ENCODE data around the gene ZNF446. TPM values are rescaled to one million over a fixed set of nuclear protein-coding genes. Genes with fewer than 3 reads are reported as not detected.

ZNF446 gene
- total and polyA plus RNA-seq, 10 of the 15 experiments (the other 5 are each of a cell fraction or from before 2014, with no cell fraction given): 0.14 to 6.9 (median 4.1) TPM

GRCh38 chr19:58519355-58520256 is 43.5 kb downstream of the ZNF446 start, which contains the start of gene ZBTB45:
Gene ZBTB45, minus strand, starts transcription at chr19:58519810. Its CDS starts 2,137 bp downstream, at chr19:58517673.
- Histone ChIP-seq H4K20me1 (ENCODE audit: control insufficient read depth, insufficient read depth) (no peaks in the 10 kb centered on the region), H2AFZ (ENCODE audit: control insufficient read depth, low read depth, low read length) (peak within 1 kb of the TSS; percentile 95), H3K79me2 (ENCODE audit: control insufficient read depth, insufficient read depth, low read length) (peaks cover 35% of the 10 kb centered on the region), H3K4me3 (peak within 1 kb of the TSS; percentile 89), H3K27ac (ENCODE audit: control insufficient read depth, insufficient read depth) (peak within 1 kb of the TSS; percentile 88), H3K9ac (ENCODE audit: control insufficient read depth, insufficient read depth, low read length) (peak within 1 kb of the TSS; percentile 90), H3K27me3 (replicated peaks in 1 of 2; ENCODE audit: control insufficient read depth in 2 of 2, insufficient read depth in 2 of 2, low read length in 1 of 2) (no peaks in the 10 kb centered on the region), H3K36me3 (ENCODE audit: control insufficient read depth in 2 of 2, insufficient read depth in 2 of 2, low read length in 1 of 2) (peaks cover 0 to 8% of the 10 kb centered on the region in 2 experiments; a peak in 3 of 4 replicates), H3K4me1 (ENCODE audit: control insufficient read depth, insufficient read depth, low read length) (peaks cover 22% of the 10 kb centered on the region), H3K4me2 (ENCODE audit: control insufficient read depth, insufficient read depth) (peak within 1 kb of the TSS; percentile 61), H3K9me3 (replicated peaks; ENCODE audit: control insufficient read depth, insufficient read depth, low read length) (no peaks in the 10 kb centered on the region)
- in situ Hi-C loops (cut with MboI): no loop called here
- under 1% methylated on average over 78 of the region's 87 CpGs for WGBS (ENCODE audit: insufficient coverage, insufficient replicate concordance, low lambda C conversion rate, missing lambda C conversion rate)
- CTCF ChIA-PET: interaction anchor here (1.0 to 4.2 kb wide), 26 partner anchors 8 to 782 kb away, joined by 3 to 67 read pairs (median 5); partner anchors contain the start of genes CHMP2A, SLC27A5, TRIM28 and ZNF497
- ATAC-seq (peak; percentile 86), FAIRE-seq (peak; percentile 79), DNase-seq (ENCODE audit: low read depth, low spot score) (peak; percentile 92)
- POLR2A ChIA-PET: interaction anchor here (0.7 to 3.0 kb wide), 13 partner anchors 24 to 517 kb away, joined by 3 to 24 read pairs (median 8); partner anchors contain the start of genes CHMP2A, TRIM28, UBE2M and ZNF606
- intact Hi-C loops (cut with micrococcal nuclease; ENCODE audit: unreplicated experiment): loop anchor here (1.0 to 5.0 kb wide), 4 partner anchors 43 to 192 kb away; partner anchors contain the start of genes MZF1, ZNF446, ZNF837 and ZSCAN22
- BruUV-seq (replicated peaks): TSS peak; percentile 74
- SMC1A ChIA-PET (ENCODE audit: uncharacterized antibody, unreplicated experiment): interaction anchor here (0.8 to 3.6 kb wide), 17 partner anchors 13 to 1020 kb away, joined by 3 to 43 read pairs (median 4); partner anchors contain the start of genes CHMP2A, MZF1, TRIM28 and UBE2M
- RAD21 ChIA-PET (ENCODE audit: unreplicated experiment): interaction anchor here (0.7 to 4.0 kb wide), 15 partner anchors 18 to 336 kb away, joined by 3 to 50 read pairs (median 5); partner anchors contain the start of genes CHMP2A, TRIM28, ZNF274 and ZNF497
- TF ChIP-seq ZBED1 (IDR thresholded peaks at IDR 0.05; ENCODE audit: borderline replicate concordance) (peak; percentile 81; the same call in 1 of the 2 replicates), SREBF1 (IDR thresholded peaks at IDR 0.05; ENCODE audit: low read length) (peak; percentile 65; the same call in 1 of the 2 replicates), RBBP5 (conservative IDR thresholded peaks at IDR 0.05) (no peak), EZH2 (IDR thresholded peaks at IDR 0.05; ENCODE audit: borderline replicate concordance, control insufficient read depth, low read depth, low read length) (no peak), CHD1 (IDR thresholded peaks at IDR 0.05; ENCODE audit: low read depth, low read length) (0 out of 2 replicates have a peak, but pooled peaks have one; percentile 42), CTCF (IDR thresholded peaks at IDR 0.05 in 2 of 3, conservative IDR thresholded peaks at IDR 0.05 in 1 of 3; ENCODE audit: control insufficient read depth in 2 of 3, extremely low read depth in 1 of 3, insufficient read depth in 1 of 3, low read depth in 3 of 3, low read length in 3 of 3) (peak; percentile 79 to 91 (median 88)), CHD2 (IDR thresholded peaks at IDR 0.05; ENCODE audit: borderline replicate concordance, low read depth, low read length) (peak; percentile 77), FOXK2 (IDR thresholded peaks at IDR 0.05) (peak; percentile 84), GABPA (IDR thresholded peaks at IDR 0.05; ENCODE audit: low read depth) (peak; percentile 100), ZNF24 (IDR thresholded peaks at IDR 0.05) (peak; percentile 54), EGR1 (IDR thresholded peaks at IDR 0.05; ENCODE audit: borderline replicate concordance in 1 of 2, low read depth in 2 of 2, low read length in 2 of 2) (peak in 1 of 2 experiments; percentile 81; a peak in 2 of 3 replicates), ZNF592 (IDR thresholded peaks at IDR 0.05) (0 out of 2 replicates have a peak, but pooled peaks have one; percentile 11), ZNF622 (IDR thresholded peaks at IDR 0.05) (no peak), ETV6 (conservative IDR thresholded peaks at IDR 0.05 in 1 of 2, IDR thresholded peaks at IDR 0.05 in 1 of 2; ENCODE audit: borderline replicate concordance in 1 of 2, low read depth in 1 of 2) (peak in 1 of 2 experiments; percentile 75; a peak in 2 of 4 replicates), TCF12 (IDR thresholded peaks at IDR 0.05; ENCODE audit: low read depth, low read length) (peak; percentile 48)
